Left cardiac atrium (tissue), 4 donors: Measurements from ENCODE around the gene SLC25A6. TPM values are rescaled to one million over a fixed set of nuclear protein-coding genes. Genes with fewer than 3 reads are reported as not detected.
"Not testable (repeated sequence)": the region's sequence is repeated elsewhere in the genome, so short reads cannot be mapped to it uniquely, and the experiment has no call there.

Source experiments
- ATAC-seq, 2 donors: fragments of 200-7000 bp; cut with Tn5 transposase; one replicate each; pipeline ENCODE4 v1.9.1; 2020; ENCODE audit warnings: mild to moderate bottlenecking in 2 of 2, moderate library complexity in 2 of 2
- DNase-seq: peaks from one replicate; pipeline ENCODE4 v3.0.0-alpha.2; 2020
- intact Hi-C, 2 donors: fragments of 100-400 bp; cut with DNase I; formaldehyde crosslinking; loops; one replicate each; pipeline versions ENCODE4 v1.14.1 to v1.15.1; 2022 to 2023
- total RNA-seq, 2 donors: library from RNA; stranded (reverse); fragmentation: NEBNext Ultra II Directional; extraction: Animal tissue kit (Norgen Biotek cat#: 25700); gene quantifications; one replicate each; pipeline ENCODE4 v1.2.1, GENCODE V29; 2021
- donor health status: DM: no; HTN: yes; CAD: no.
- donor health status: DM: no; HTN: yes; CAD: no; lungs with severe emphysema.
- donor health status: DM: yes; HTN: yes; CAD: no.
- donor health status: Dilated cardiomyopathy.

SLC25A6 gene
- total RNA-seq, 2 donors from 2014 or later, result 171 to 206 TPM

DNA sequence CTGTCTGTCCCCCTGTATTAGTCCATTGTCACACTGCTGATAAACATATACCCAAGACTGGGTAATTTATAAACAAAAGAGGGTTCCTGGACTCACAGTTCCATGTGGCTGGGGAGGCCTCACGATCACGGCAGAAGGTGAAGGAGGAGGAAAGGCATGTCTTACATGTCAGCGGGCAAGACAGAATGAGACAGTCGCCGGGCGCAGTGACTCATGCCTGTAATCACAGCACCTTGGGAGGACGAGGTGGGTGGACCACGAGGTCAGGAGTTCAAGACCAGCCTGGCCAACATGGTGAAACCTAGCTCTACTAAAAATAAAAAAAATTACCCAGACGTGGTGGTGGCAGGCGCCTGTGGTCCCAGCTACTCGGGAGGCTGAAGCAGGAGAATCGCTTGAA lies 30.6 kb downstream of the SLC25A6 start:
- no peak for ATAC-seq

GRCh38 chrX:1360171-1360570 lies 31.7 kb downstream of the SLC25A6 start:
- intact Hi-C loops, result no loop called here
- no peak for DNase-seq
- no peak for ATAC-seq

More for the DNA sequence above, 30.6 kb downstream of the SLC25A6 start:
- no peak for DNase-seq
- intact Hi-C loops, result no loop called here

GRCh38 chrX:1359477-1359873 lies 32.4 kb downstream of the SLC25A6 start:
- no peak for ATAC-seq
- intact Hi-C loops, result no loop called here
- DNase-seq, result no peak

GRCh38 chrX:1358793-1359476 lies 33.0 kb downstream of the SLC25A6 start:
- no peak for DNase-seq
- intact Hi-C loops, result no loop called here
- no peak for ATAC-seq

GRCh38 chrX:1357993-1358392 lies 33.9 kb downstream of the SLC25A6 start:
- ATAC-seq (no peak), DNase-seq (no peak)
- intact Hi-C loops, result no loop called here

DNA sequence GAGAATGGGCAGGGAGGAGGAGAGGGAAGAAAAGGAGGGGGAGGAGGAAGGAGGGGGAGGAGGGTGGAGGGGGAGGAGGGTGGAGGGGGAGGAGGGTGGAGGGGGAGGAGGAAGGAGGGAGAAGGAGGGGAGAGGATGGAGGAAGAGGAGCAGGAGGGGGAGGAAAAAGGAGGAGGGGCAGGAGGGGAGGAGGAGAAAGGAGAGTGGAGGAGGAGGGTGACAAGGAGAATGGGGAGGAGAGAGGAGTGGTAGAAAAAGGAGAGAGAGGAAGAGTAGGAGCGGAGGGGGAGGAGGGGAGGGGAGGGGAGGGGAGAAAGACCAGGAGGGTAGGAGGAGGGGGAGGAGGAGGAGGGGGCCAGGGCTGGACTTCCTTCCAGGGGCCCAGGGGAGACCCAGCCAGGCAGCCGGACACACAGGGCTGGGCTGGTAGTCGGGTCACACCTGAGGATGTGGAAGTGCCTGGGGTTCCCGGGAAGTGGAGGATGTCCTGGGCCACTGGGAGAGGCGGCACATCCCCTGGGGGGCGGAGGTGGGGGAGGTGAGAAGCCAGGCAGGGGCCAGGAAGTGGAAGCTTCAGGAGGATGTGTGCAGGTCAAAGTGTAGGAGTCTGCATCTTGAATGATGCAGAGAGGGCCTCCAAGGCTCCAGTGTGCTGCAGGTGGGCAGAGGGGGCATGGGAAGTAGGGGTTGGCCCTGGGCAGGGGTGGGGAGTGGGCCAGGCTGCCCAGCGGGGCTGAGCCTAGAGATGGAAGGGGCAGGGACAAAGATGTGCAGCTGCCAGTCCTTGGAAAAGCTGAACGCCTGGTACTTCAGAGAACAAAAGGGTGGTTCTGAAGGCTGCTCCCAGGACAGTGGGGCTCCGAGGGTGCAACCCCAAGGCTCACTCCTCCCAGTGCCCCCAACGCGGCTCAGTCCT lies 36.5 kb downstream of the SLC25A6 start:
- intact Hi-C loops, result no loop called here
- peak in 1 of 2 donors; percentile 34 for ATAC-seq
- DNase-seq, result no peak

- ATAC-seq, result no peak
- intact Hi-C loops, result no loop called here
- no peak for DNase-seq
These were observed 37.6 kb downstream of the SLC25A6 start for GRCh38 chrX:1354036-1355019.

GRCh38 chrX:1351981-1352714 lies 39.8 kb downstream of the SLC25A6 start:
- ATAC-seq (no peak), DNase-seq (no peak)
- intact Hi-C loops, result no loop called here

DNA sequence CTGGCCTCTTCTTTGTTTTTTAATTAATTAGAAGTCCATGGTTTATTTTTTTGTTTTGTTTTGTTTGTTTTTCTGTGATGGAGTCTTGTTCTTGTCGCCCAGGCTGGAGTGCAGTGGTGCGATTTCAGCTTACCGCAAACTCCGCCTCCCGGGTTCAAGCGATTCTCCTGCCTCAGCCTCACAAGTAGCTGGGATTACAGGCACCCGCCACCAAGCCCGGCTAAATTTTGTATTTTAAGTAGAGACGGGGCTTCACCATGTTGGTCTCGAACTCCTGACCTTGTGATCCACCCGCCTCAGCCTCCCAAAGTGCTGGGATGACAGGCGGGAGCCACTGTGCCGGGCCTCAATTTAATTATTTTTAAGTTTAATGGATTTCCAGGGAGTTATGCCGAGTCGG lies 42.3 kb downstream of the SLC25A6 start:
- DNase-seq, intact Hi-C loops, ATAC-seq: not testable (repeated sequence)

- intact Hi-C loops, result no loop called here
- no peak for DNase-seq
These were observed 50.2 kb downstream of the SLC25A6 start for GRCh38 chrX:1341545-1342184.

GRCh38 chrX:1336948-1337779 lies 54.7 kb downstream of the SLC25A6 start:
- DNase-seq (no peak), ATAC-seq (peak in 1 of 2 donors; percentile 18)
- intact Hi-C loops, result no loop called here

More at GRCh38 chrX:1341545-1342184, 50.2 kb downstream of the SLC25A6 start:
- no peak for ATAC-seq

GRCh38 chrX:1336331-1336943 lies 55.5 kb downstream of the SLC25A6 start, which contains the start of gene IL3RA:
Gene IL3RA, plus strand, starts transcription at chrX:1336785. Its CDS starts 4,981 bp downstream, at chrX:1341766.
- peak; percentile 76 to 83 for ATAC-seq
- intact Hi-C loops, result no loop called here
- no peak for DNase-seq

Other genes with a start within 250 kb of the SLC25A6 start
- under 1 TPM in 1 of 2 donors, not detected in 1; 0.12 TPM for gene CRLF2, start 179.5 kb downstream of the SLC25A6 start, total RNA-seq
- gene CSF2RA, start 123.3 kb downstream of the SLC25A6 start, total RNA-seq, result 10 to 100 TPM in 1 of 2 donors, 1 to 10 TPM in 1; 4.6 to 14.6 TPM
- gene IL3RA, start 55.3 kb downstream of the SLC25A6 start, total RNA-seq, result 1 to 10 TPM; 8.0 to 9.9 TPM
- gene ASMTL, start 60.8 kb upstream of the SLC25A6 start, total RNA-seq, result 10 to 100 TPM; 26.4 to 27.7 TPM
- gene P2RY8, start 145.1 kb upstream of the SLC25A6 start, total RNA-seq, result 1 to 10 TPM; 1.8 to 3.0 TPM
- 10 to 100 TPM; 16.1 to 22.3 TPM for gene AKAP17A, start 199.5 kb upstream of the SLC25A6 start, total RNA-seq
- gene ASMT, start 222.9 kb upstream of the SLC25A6 start, total RNA-seq, result under 1 TPM in 1 of 2 donors, not detected in 1; 0.24 TPM